Measurements from ENCODE around the gene ST14.

ST14 gene

DNA sequence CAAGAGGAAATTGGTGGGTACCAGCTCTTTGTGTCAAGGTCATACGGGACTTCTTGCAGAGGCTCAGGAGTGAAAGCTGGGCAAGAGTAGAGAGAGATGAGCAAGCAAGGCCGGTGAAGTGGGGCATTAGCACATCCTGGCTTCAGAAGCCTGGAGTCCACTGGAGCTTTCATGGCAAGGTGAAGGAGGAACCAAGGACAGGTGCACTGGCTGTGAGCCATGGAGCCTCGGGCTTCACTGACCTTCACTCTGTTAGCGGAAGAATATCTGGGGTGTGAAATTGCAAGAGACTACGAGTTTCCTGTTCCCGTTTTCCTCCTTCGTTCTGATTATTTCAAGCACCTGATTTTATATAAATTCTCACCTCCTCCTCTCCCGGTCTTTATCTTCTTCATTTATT lies 25.9 kb upstream of the ST14 start:
- Histone ChIP-seq H3K4ac (ENCODE audit: low read depth in 1 of 2, low read length in 2 of 2) (no peak overlapping the region), H4K91ac (ENCODE audit: low read length) (no peak overlapping the region), H2BK15ac (ENCODE audit: low read depth, poor library complexity, severe bottlenecking) (no peak overlapping the region), H3K27me3 (ENCODE audit: control insufficient read depth in 1 of 2, insufficient read depth in 1 of 2, low read length in 2 of 2) (no peaks in the 10 kb centered on the region), H3K9ac (ENCODE audit: low read length) (no peak overlapping the region), H3K23ac (ENCODE audit: low read length in 2 of 2) (no peak overlapping the region), H3K36me3 (ENCODE audit: control insufficient read depth in 1 of 2, insufficient read depth in 2 of 2, low read depth in 1 of 2, low read length in 2 of 2) (peaks cover 57 to 97% of the 10 kb centered on the region in 2 experiments), H3K9me3 (ENCODE audit: control insufficient read depth, low read length) (no peaks in the 10 kb centered on the region), H3K4me3 (ENCODE audit: insufficient read depth in 1 of 2, low read depth in 1 of 2, low read length in 2 of 2) (no peak overlapping the region), H3K4me1 (ENCODE audit: control insufficient read depth, insufficient read depth, low read depth, low read length) (no peaks in the 10 kb centered on the region), H2AK5ac (ENCODE audit: low read length, severe bottlenecking) (no peak overlapping the region), H2AFZ (ENCODE audit: low read depth, low read length) (no peak overlapping the region), H2BK120ac (ENCODE audit: low read depth, low read length) (no peak overlapping the region), H2BK5ac (ENCODE audit: low read depth, low read length, poor library complexity, severe bottlenecking) (no peak overlapping the region), H2BK12ac (ENCODE audit: low read length in 2 of 2) (no peak overlapping the region), H3K27ac (ENCODE audit: low read length, poor library complexity, severe bottlenecking) (no peak overlapping the region), H3K18ac (ENCODE audit: low read depth in 1 of 2, low read length in 2 of 2) (no peak overlapping the region), H3K4me2 (ENCODE audit: low read length, poor library complexity, severe bottlenecking) (no peak overlapping the region), H4K8ac (ENCODE audit: low read length) (no peak overlapping the region), H3K14ac (ENCODE audit: low read length in 2 of 2) (no peak overlapping the region), H3K79me1 (replicated peaks; ENCODE audit: low read length, poor library complexity, severe bottlenecking) (peaks cover 21% of the 10 kb centered on the region)
- 94% methylated on average over 8 of the region's 8 CpGs for WGBS
- DNase-seq: no peak

DNA sequence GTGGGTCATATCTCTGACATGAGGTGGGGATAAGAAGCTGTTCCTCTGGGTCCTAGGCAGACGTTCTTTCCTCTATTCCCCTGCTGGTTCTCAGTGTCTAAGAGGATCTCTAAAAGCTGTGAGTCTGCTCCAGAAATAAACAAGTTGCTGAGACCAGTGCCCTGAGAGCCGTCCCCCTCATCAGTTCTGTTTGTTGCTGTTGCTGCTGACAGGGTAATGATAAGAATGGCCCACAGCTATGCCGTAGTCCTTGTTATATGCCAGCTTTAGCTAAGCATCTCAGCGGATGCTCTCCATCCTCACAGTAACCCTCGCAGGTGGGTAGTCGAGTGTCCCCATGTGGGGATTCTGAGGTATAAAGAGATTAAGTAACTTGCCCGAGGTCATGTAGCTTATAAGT lies 23.5 kb upstream of the ST14 start:
- H2BK120ac ChIP-seq (ENCODE audit: low read depth, low read length): no peak overlapping the region
- no peak overlapping the region for H2AFZ ChIP-seq (ENCODE audit: low read depth, low read length)
- H3K4me3 ChIP-seq (ENCODE audit: insufficient read depth in 1 of 2, low read depth in 1 of 2, low read length in 2 of 2): no peak overlapping the region
- H3K79me1 ChIP-seq (replicated peaks; ENCODE audit: low read length, poor library complexity, severe bottlenecking): peaks cover 28% of the 10 kb centered on the region
- no peak overlapping the region for H2BK12ac ChIP-seq (ENCODE audit: low read length in 2 of 2)
- no peak overlapping the region for H3K4ac ChIP-seq (ENCODE audit: low read depth in 1 of 2, low read length in 2 of 2)
- no peak for DNase-seq
- 88% methylated on average over 7 of the region's 7 CpGs for WGBS
- H3K18ac ChIP-seq (ENCODE audit: low read depth in 1 of 2, low read length in 2 of 2): no peak overlapping the region
- no peak overlapping the region for H2BK15ac ChIP-seq (ENCODE audit: low read depth, poor library complexity, severe bottlenecking)
- H3K27me3 ChIP-seq (ENCODE audit: control insufficient read depth in 1 of 2, insufficient read depth in 1 of 2, low read length in 2 of 2): no peaks in the 10 kb centered on the region
- H3K4me2 ChIP-seq (ENCODE audit: low read length, poor library complexity, severe bottlenecking): no peak overlapping the region
- H4K8ac ChIP-seq (ENCODE audit: low read length): no peak overlapping the region
- no peak overlapping the region for H3K23ac ChIP-seq (ENCODE audit: low read length in 2 of 2)
- no peak overlapping the region for H3K9ac ChIP-seq (ENCODE audit: low read length)
- H3K27ac ChIP-seq (ENCODE audit: low read length, poor library complexity, severe bottlenecking): no peak overlapping the region
- no peaks in the 10 kb centered on the region for H3K9me3 ChIP-seq (ENCODE audit: control insufficient read depth, low read length)
- H2AK5ac ChIP-seq (ENCODE audit: low read length, severe bottlenecking): no peak overlapping the region
- no peaks in the 10 kb centered on the region for H3K4me1 ChIP-seq (ENCODE audit: control insufficient read depth, insufficient read depth, low read depth, low read length)
- H3K36me3 ChIP-seq (ENCODE audit: control insufficient read depth in 1 of 2, insufficient read depth in 2 of 2, low read depth in 1 of 2, low read length in 2 of 2): peaks cover 63 to 95% of the 10 kb centered on the region in 2 experiments
- H2BK5ac ChIP-seq (ENCODE audit: low read depth, low read length, poor library complexity, severe bottlenecking): no peak overlapping the region
- no peak overlapping the region for H4K91ac ChIP-seq (ENCODE audit: low read length)
- H3K14ac ChIP-seq (ENCODE audit: low read length in 2 of 2): no peak overlapping the region

DNA sequence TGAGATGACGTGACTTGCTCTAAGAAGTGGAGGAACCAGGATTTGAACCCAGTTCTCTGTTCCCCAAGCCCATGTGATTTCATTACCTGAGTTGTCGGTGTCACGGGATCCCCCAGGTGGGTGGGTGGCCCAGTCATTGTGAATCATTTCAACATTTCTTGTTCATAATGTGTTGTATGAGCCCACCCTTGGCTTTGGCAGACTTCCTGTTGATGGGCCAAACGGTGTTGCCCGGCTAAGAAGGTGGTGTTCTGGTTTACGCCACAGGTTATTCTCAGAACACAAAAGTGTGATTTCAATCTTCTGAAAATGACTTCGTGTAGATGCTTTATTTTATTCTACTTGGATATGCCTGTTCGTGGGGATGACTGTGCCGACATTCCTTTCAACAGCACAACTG lies 21.6 kb upstream of the ST14 start:
- no peak overlapping the region for H3K18ac ChIP-seq (ENCODE audit: low read depth in 1 of 2, low read length in 2 of 2)
- 95% methylated on average over 9 of the region's 9 CpGs for WGBS
- no peak overlapping the region for H2AFZ ChIP-seq (ENCODE audit: low read depth, low read length)
- H3K79me1 ChIP-seq (replicated peaks; ENCODE audit: low read length, poor library complexity, severe bottlenecking): peaks cover 28% of the 10 kb centered on the region
- no peak overlapping the region for H3K4me3 ChIP-seq (ENCODE audit: insufficient read depth in 1 of 2, low read depth in 1 of 2, low read length in 2 of 2)
- H2BK15ac ChIP-seq (ENCODE audit: low read depth, poor library complexity, severe bottlenecking): no peak overlapping the region
- H3K27ac ChIP-seq (ENCODE audit: low read length, poor library complexity, severe bottlenecking): no peak overlapping the region
- H3K9ac ChIP-seq (ENCODE audit: low read length): no peak overlapping the region
- H3K14ac ChIP-seq (ENCODE audit: low read length in 2 of 2): no peak overlapping the region
- H2AK5ac ChIP-seq (ENCODE audit: low read length, severe bottlenecking): no peak overlapping the region
- DNase-seq: no peak
- no peak overlapping the region for H3K4me2 ChIP-seq (ENCODE audit: low read length, poor library complexity, severe bottlenecking)
- H3K4ac ChIP-seq (ENCODE audit: low read depth in 1 of 2, low read length in 2 of 2): no peak overlapping the region
- H2BK12ac ChIP-seq (ENCODE audit: low read length in 2 of 2): no peak overlapping the region
- no peak overlapping the region for H2BK120ac ChIP-seq (ENCODE audit: low read depth, low read length)
- no peak overlapping the region for H3K23ac ChIP-seq (ENCODE audit: low read length in 2 of 2)
- peaks cover 71 to 95% of the 10 kb centered on the region in 2 experiments for H3K36me3 ChIP-seq (ENCODE audit: control insufficient read depth in 1 of 2, insufficient read depth in 2 of 2, low read depth in 1 of 2, low read length in 2 of 2)
- H2BK5ac ChIP-seq (ENCODE audit: low read depth, low read length, poor library complexity, severe bottlenecking): no peak overlapping the region
- no peaks in the 10 kb centered on the region for H3K27me3 ChIP-seq (ENCODE audit: control insufficient read depth in 1 of 2, insufficient read depth in 1 of 2, low read length in 2 of 2)
- no peaks in the 10 kb centered on the region for H3K4me1 ChIP-seq (ENCODE audit: control insufficient read depth, insufficient read depth, low read depth, low read length)
- no peak overlapping the region for H4K91ac ChIP-seq (ENCODE audit: low read length)
- no peak overlapping the region for H4K8ac ChIP-seq (ENCODE audit: low read length)
- no peaks in the 10 kb centered on the region for H3K9me3 ChIP-seq (ENCODE audit: control insufficient read depth, low read length)

DNA sequence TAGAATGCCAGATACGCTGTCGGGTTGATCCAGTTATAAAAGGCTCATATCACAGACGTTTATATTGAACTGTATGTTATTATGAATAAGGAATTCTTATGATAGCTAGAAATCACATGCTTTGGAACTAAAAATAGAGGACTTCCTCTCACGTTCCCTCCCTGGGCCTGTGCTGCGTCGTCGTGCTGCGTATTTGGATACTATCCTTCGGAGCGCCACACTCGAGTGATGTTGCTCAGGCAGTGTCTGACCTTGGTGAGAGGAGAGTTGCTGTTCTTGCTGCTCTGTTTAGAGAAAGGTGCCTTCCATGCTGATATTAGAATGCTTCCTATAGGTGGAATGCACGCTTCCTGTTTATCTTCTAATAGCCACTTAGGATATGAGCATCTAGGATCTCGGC lies 20.2 kb upstream of the ST14 start:
- Histone ChIP-seq H2BK5ac (ENCODE audit: low read depth, low read length, poor library complexity, severe bottlenecking) (no peak overlapping the region), H4K8ac (ENCODE audit: low read length) (no peak overlapping the region), H2BK15ac (ENCODE audit: low read depth, poor library complexity, severe bottlenecking) (no peak overlapping the region), H3K27me3 (ENCODE audit: control insufficient read depth in 1 of 2, insufficient read depth in 1 of 2, low read length in 2 of 2) (no peaks in the 10 kb centered on the region), H3K9ac (ENCODE audit: low read length) (no peak overlapping the region), H3K4me1 (ENCODE audit: control insufficient read depth, insufficient read depth, low read depth, low read length) (no peaks in the 10 kb centered on the region), H3K79me1 (replicated peaks; ENCODE audit: low read length, poor library complexity, severe bottlenecking) (peaks cover 20% of the 10 kb centered on the region), H3K4me2 (ENCODE audit: low read length, poor library complexity, severe bottlenecking) (no peak overlapping the region), H2BK120ac (ENCODE audit: low read depth, low read length) (no peak overlapping the region), H4K91ac (ENCODE audit: low read length) (no peak overlapping the region), H2AFZ (ENCODE audit: low read depth, low read length) (no peak overlapping the region), H3K4ac (ENCODE audit: low read depth in 1 of 2, low read length in 2 of 2) (no peak overlapping the region), H3K18ac (ENCODE audit: low read depth in 1 of 2, low read length in 2 of 2) (no peak overlapping the region), H2AK5ac (ENCODE audit: low read length, severe bottlenecking) (no peak overlapping the region), H3K14ac (ENCODE audit: low read length in 2 of 2) (no peak overlapping the region), H3K36me3 (ENCODE audit: control insufficient read depth in 1 of 2, insufficient read depth in 2 of 2, low read depth in 1 of 2, low read length in 2 of 2) (peaks cover 65 to 95% of the 10 kb centered on the region in 2 experiments), H3K27ac (ENCODE audit: low read length, poor library complexity, severe bottlenecking) (no peak overlapping the region), H3K9me3 (ENCODE audit: control insufficient read depth, low read length) (no peaks in the 10 kb centered on the region), H3K4me3 (ENCODE audit: insufficient read depth in 1 of 2, low read depth in 1 of 2, low read length in 2 of 2) (no peak overlapping the region), H2BK12ac (ENCODE audit: low read length in 2 of 2) (no peak overlapping the region), H3K23ac (ENCODE audit: low read length in 2 of 2) (no peak overlapping the region)
- WGBS: 96% methylated on average over 10 of the region's 13 CpGs
- DNase-seq: no peak

Data from mesenchymal stem cell (in vitro differentiated cells and primary cell).